ENCODE data around the gene CORO1A. TPM values are rescaled to one million over a fixed set of nuclear protein-coding genes. Genes with fewer than 3 reads are reported as not detected.
A peak's percentile ranks its signal among the peaks of the same experiment; 100 is the strongest.
"Not testable (repeated sequence)": the region's sequence is repeated elsewhere in the genome, so short reads cannot be mapped to it uniquely, and the experiment has no call there.

The CORO1A gene
- total RNA-seq, 4 donors from 2014 or later = 21.2 to 205 (median 32.1) TPM

GRCh38 chr16:30194172-30194925 lies 10.9 kb downstream of the CORO1A start:
- not testable (repeated sequence) for H3K9me3 ChIP-seq, H3K27me3 ChIP-seq, H3K4me1 ChIP-seq, H3K36me3 ChIP-seq
- peak in 1 of 3 donors; percentile 44 for DNase-seq
- Histone ChIP-seq H3K4me3 (peak overlapping the region; percentile 42 to 66 (median 49)), H3K27ac (peak overlapping the region; percentile 61 to 91 (median 74))

GRCh38 chr16:30197001-30197400 lies 13.6 kb downstream of the CORO1A start:
- not testable (repeated sequence) for H3K4me1 ChIP-seq, H3K27me3 ChIP-seq, H3K9me3 ChIP-seq, H3K36me3 ChIP-seq, H3K4me3 ChIP-seq
- peak in 1 of 3 donors; percentile 33 for DNase-seq
- H3K27ac ChIP-seq = peak overlapping the region in 1 of 4 donors; percentile 57

GRCh38 chr16:30199049-30199448 lies 15.6 kb downstream of the CORO1A start, which contains the start of gene SULT1A3:
SULT1A3 (plus strand) TSS chr16:30199255; CDS start chr16:30200729, 1,474 bp downstream.
- DNase-seq, H3K4me3 ChIP-seq, H3K27me3 ChIP-seq, H3K9me3 ChIP-seq, H3K4me1 ChIP-seq, H3K36me3 ChIP-seq, H3K27ac ChIP-seq: not testable (repeated sequence)

- H3K27me3 ChIP-seq, DNase-seq, H3K9me3 ChIP-seq, H3K36me3 ChIP-seq, H3K27ac ChIP-seq, H3K4me1 ChIP-seq, H3K4me3 ChIP-seq: not testable (repeated sequence)
Observed at GRCh38 chr16:30199608-30200343, 16.4 kb downstream of the CORO1A start.

- not testable (repeated sequence) for H3K9me3 ChIP-seq, H3K36me3 ChIP-seq, H3K27me3 ChIP-seq, H3K4me1 ChIP-seq
- Histone ChIP-seq H3K27ac (peak overlapping the region in 2 of 4 donors; percentile 62 to 68), H3K4me3 (peak overlapping the region; percentile 47 to 66 (median 52))
- peak in 1 of 3 donors; percentile 47 for DNase-seq
Observed at GRCh38 chr16:30205541-30206236, 22.3 kb downstream of the CORO1A start.

- Histone ChIP-seq H3K4me3 (peak overlapping the region; percentile 47 to 66 (median 52)), H3K27ac (peak overlapping the region in 1 of 4 donors; percentile 62)
- not testable (repeated sequence) for H3K9me3 ChIP-seq
Observed at GRCh38 chr16:30206252-30206651, 22.9 kb downstream of the CORO1A start.

GRCh38 chr16:30207063-30207704 lies 23.8 kb downstream of the CORO1A start:
- DNase-seq = peak in 2 of 3 donors; percentile 15 to 53
- not testable (repeated sequence) for H3K36me3 ChIP-seq

More at GRCh38 chr16:30206252-30206651, 22.9 kb downstream of the CORO1A start:
- H3K36me3 ChIP-seq, DNase-seq, H3K4me1 ChIP-seq, H3K27me3 ChIP-seq: not testable (repeated sequence)

GRCh38 chr16:30209032-30209431 lies 25.6 kb downstream of the CORO1A start:
- H3K27me3 ChIP-seq, H3K4me3 ChIP-seq, H3K27ac ChIP-seq, H3K9me3 ChIP-seq, H3K4me1 ChIP-seq, H3K36me3 ChIP-seq: not testable (repeated sequence)
- peak in 2 of 3 donors; percentile 71 to 75 for DNase-seq

More at GRCh38 chr16:30207063-30207704, 23.8 kb downstream of the CORO1A start:
- H3K4me1 ChIP-seq, H3K4me3 ChIP-seq, H3K27ac ChIP-seq, H3K27me3 ChIP-seq, H3K9me3 ChIP-seq: not testable (repeated sequence)

GRCh38 chr16:30211414-30211813 lies 28.0 kb downstream of the CORO1A start:
- not testable (repeated sequence) for DNase-seq, H3K36me3 ChIP-seq, H3K27ac ChIP-seq, H3K4me3 ChIP-seq, H3K9me3 ChIP-seq, H3K4me1 ChIP-seq, H3K27me3 ChIP-seq

- H3K4me3 ChIP-seq, H3K27ac ChIP-seq, H3K36me3 ChIP-seq, H3K27me3 ChIP-seq, H3K4me1 ChIP-seq, H3K9me3 ChIP-seq: not testable (repeated sequence)
- DNase-seq = peak in 1 of 3 donors; percentile 45
Observed at GRCh38 chr16:30217082-30217481, 33.7 kb downstream of the CORO1A start.

Small RNA genes lying within 50 kb of the gene (small RNA-seq; reads per million reads assigned to genes)
- 0 reads per million in 2 donors for gene AC106782.4

Other genes starting within 250 kb of the CORO1A start
- gene TMEM219, start 221.5 kb upstream of the CORO1A start, total RNA-seq = 100 to 1,000 TPM; 103 to 201 (median 170) TPM
- 100 to 1,000 TPM in 1 of 4 donors, 10 to 100 TPM in 3; 78.1 to 123 (median 90.9) TPM for gene TAOK2, start 209.7 kb upstream of the CORO1A start, total RNA-seq
- gene HIRIP3, start 188.0 kb upstream of the CORO1A start, total RNA-seq = 10 to 100 TPM in 3 of 4 donors, 1 to 10 TPM in 1; 5.8 to 15.1 (median 13.1) TPM
- 10 to 100 TPM; 46.6 to 85.8 (median 75.9) TPM for gene INO80E, start 187.4 kb upstream of the CORO1A start, total RNA-seq
- 1 to 10 TPM in 3 of 4 donors, not detected in 1; 2.5 to 4.9 (median 2.9) TPM for gene DOC2A, start 172.6 kb upstream of the CORO1A start, total RNA-seq
- gene C16orf92, start 160.4 kb upstream of the CORO1A start, total RNA-seq = not detected
- gene TLCD3B, start 152.3 kb upstream of the CORO1A start, total RNA-seq = not detected
- gene ALDOA, start 117.8 kb upstream of the CORO1A start, total RNA-seq = 1,000 to 10,000 TPM in 1 of 4 donors, 100 to 1,000 TPM in 3; 427 to 1,063 (median 887) TPM
- gene PPP4C, start 107.6 kb upstream of the CORO1A start, total RNA-seq = 10 to 100 TPM; 43.7 to 79.4 (median 56.6) TPM
- gene TBX6, start 91.7 kb upstream of the CORO1A start, total RNA-seq = 1 to 10 TPM in 3 of 4 donors, under 1 TPM in 1; 0.53 to 3.4 (median 2.2) TPM
- 100 to 1,000 TPM in 2 of 4 donors, 10 to 100 TPM in 2; 85.8 to 144 (median 113) TPM for gene YPEL3, start 87.4 kb upstream of the CORO1A start, total RNA-seq
- gene GDPD3, start 70.1 kb upstream of the CORO1A start, total RNA-seq = 10 to 100 TPM in 3 of 4 donors, 1 to 10 TPM in 1; 9.1 to 25.6 (median 14.6) TPM
- gene MAPK3, start 60.4 kb upstream of the CORO1A start, total RNA-seq = 100 to 1,000 TPM; 131 to 249 (median 191) TPM
- 100 to 1,000 TPM; 227 to 487 (median 370) TPM for gene BOLA2B, start 10.1 kb downstream of the CORO1A start, total RNA-seq
- gene SLX1A, start 10.3 kb downstream of the CORO1A start, total RNA-seq = 100 to 1,000 TPM in 3 of 4 donors, 10 to 100 TPM in 1; 56.1 to 283 (median 260) TPM
- gene SULT1A3, start 15.7 kb downstream of the CORO1A start, total RNA-seq = 100 to 1,000 TPM in 3 of 4 donors, 10 to 100 TPM in 1; 97.4 to 195 (median 133) TPM
- gene NPIPB13, start 64.9 kb downstream of the CORO1A start, total RNA-seq = 1 to 10 TPM in 3 of 4 donors, not detected in 1; 5.9 to 9.9 (median 8.3) TPM
- gene CD2BP2, start 171.7 kb downstream of the CORO1A start, total RNA-seq = 10 to 100 TPM; 32.2 to 39.9 (median 35.3) TPM
- 10 to 100 TPM; 37.1 to 58.2 (median 48.9) TPM for gene TBC1D10B, start 186.9 kb downstream of the CORO1A start, total RNA-seq
- gene MYL11, start 191.2 kb downstream of the CORO1A start, total RNA-seq = not detected
- gene SEPTIN1, start 199.0 kb downstream of the CORO1A start, total RNA-seq = 10 to 100 TPM in 2 of 4 donors, 1 to 10 TPM in 2; 7.2 to 65.2 (median 9.8) TPM
- gene ZNF48, start 211.8 kb downstream of the CORO1A start, total RNA-seq = 1 to 10 TPM; 4.2 to 9.7 (median 7.1) TPM
- 10 to 100 TPM in 2 of 4 donors, 1 to 10 TPM in 2; 5.4 to 15.7 (median 8.5) TPM for gene ZNF771, start 224.0 kb downstream of the CORO1A start, total RNA-seq
- 10 to 100 TPM; 20.7 to 33.3 (median 27.6) TPM for gene DCTPP1, start 246.4 kb downstream of the CORO1A start, total RNA-seq